Naive thymus-derived CD4-positive, alpha-beta T cell (primary cell): ENCODE measurements around the gene MLLT6. TPM values are rescaled to one million over a fixed set of nuclear protein-coding genes. Genes with fewer than 3 reads are reported as not detected.
A peak's percentile ranks its signal among the peaks of the same experiment; 100 is the strongest.

Experiments
- ATAC-seq: fragments of 150-1000 bp; cut with Tn5 transposase; 2 replicates; pipeline ENCODE4 v1.10.0; 2021; ENCODE audit warnings: mild to moderate bottlenecking, moderate library complexity
- CTCF ChIA-PET: fragments of 350-600 bp; sonication (Branson Sonifier 250); formaldehyde crosslinking; loops from one replicate; lab custom pipeline; 2021; ENCODE audit warnings: antibody characterized with exemption; lab: Charles Lee
- POLR2A ChIA-PET: fragments of 350-600 bp; sonication (Branson Sonifier 250); formaldehyde crosslinking; loops from one replicate; lab custom pipeline; 2021; ENCODE audit warnings: antibody characterized with exemption, inconsistent platforms; lab: Charles Lee
- DNase-seq, 9 donors: peaks; one replicate each; pipeline versions ENCODE4 v3.0.0 to v3.0.0-alpha.2; 2020 to 2022; ENCODE audit warnings: mixed read lengths in 1 of 9
- H3K27ac ChIP-seq: one replicate; pipeline ENCODE4 v1.7.0; 2013; ENCODE audit warnings: mild to moderate bottlenecking, low read depth, low read length, moderate library complexity
- H3K27me3 ChIP-seq, 2 donors: one replicate each; pipeline ENCODE4 v1.7.0; 2013; ENCODE audit warnings: low read length in 2 of 2, mild to moderate bottlenecking in 2 of 2, moderate library complexity in 2 of 2; ENCODE audit not compliant: control insufficient read depth in 2 of 2, insufficient read depth in 2 of 2
- H3K36me3 ChIP-seq, 3 experiments: 1 replicate in 2 of 3; 2 replicates in 1 of 3; pipeline ENCODE4 v1.7.0; 2013; ENCODE audit warnings: low read length in 3 of 3, mild to moderate bottlenecking in 3 of 3, moderate library complexity in 1 of 3; ENCODE audit not compliant: insufficient read depth in 3 of 3, control insufficient read depth in 2 of 3
- H3K4me1 ChIP-seq, 2 donors: one replicate each; pipeline ENCODE4 v1.7.0; 2013; ENCODE audit warnings: low read length in 2 of 2, mild to moderate bottlenecking in 2 of 2, moderate library complexity in 1 of 2; ENCODE audit not compliant: control insufficient read depth in 2 of 2, insufficient read depth in 2 of 2
- H3K4me3 ChIP-seq: 2 replicates; pipeline ENCODE4 v1.7.0; 2013; ENCODE audit warnings: mild to moderate bottlenecking, low read length
- H3K9me3 ChIP-seq, 3 experiments: 1 replicate in 2 of 3; 2 replicates in 1 of 3; pipeline ENCODE4 v1.7.0; 2013; ENCODE audit warnings: low read length in 3 of 3; ENCODE audit not compliant: control insufficient read depth in 2 of 3
- H3K27ac Mint-ChIP-seq, 9 donors: one replicate each; pipeline ENCODE4 v1.8.0; 2020 to 2022; ENCODE audit warnings: mixed read lengths in 9 of 9, mild to moderate bottlenecking in 8 of 9, moderate library complexity in 5 of 9, inconsistent platforms in 2 of 9
- H3K27me3 Mint-ChIP-seq, 5 donors: one replicate each; pipeline ENCODE4 v1.8.0; 2021 to 2022; ENCODE audit warnings: mixed read lengths in 5 of 5, mild to moderate bottlenecking in 1 of 5
- H3K36me3 Mint-ChIP-seq, 5 donors: one replicate each; pipeline ENCODE4 v1.8.0; 2020 to 2022; ENCODE audit warnings: mixed read lengths in 5 of 5, mild to moderate bottlenecking in 3 of 5, inconsistent platforms in 1 of 5
- H3K4me1 Mint-ChIP-seq, 7 donors: one replicate each; pipeline ENCODE4 v1.8.0; 2020 to 2022; ENCODE audit warnings: mixed read lengths in 7 of 7, mild to moderate bottlenecking in 3 of 7, inconsistent platforms in 1 of 7
- H3K4me3 Mint-ChIP-seq, 10 donors: one replicate each; pipeline ENCODE4 v1.8.0; 2020 to 2022; ENCODE audit warnings: mild to moderate bottlenecking in 10 of 10, mixed read lengths in 10 of 10, moderate library complexity in 6 of 10, inconsistent platforms in 2 of 10
- H3K9me3 Mint-ChIP-seq, 11 donors: one replicate each; pipeline ENCODE4 v1.8.0; 2020 to 2022; ENCODE audit warnings: mixed read lengths in 11 of 11, mild to moderate bottlenecking in 4 of 11, inconsistent platforms in 1 of 11, moderate library complexity in 1 of 11
- intact Hi-C, 2 donors: fragments of 100-400 bp; cut with micrococcal nuclease; formaldehyde crosslinking; loops; one replicate each; pipeline ENCODE4 v1.15.1; 2023
- polyA plus RNA-seq, 2 donors: library from polyadenylated mRNA; unstranded; fragments of 300-500 nt; fragmentation: Illumina TruSeq; gene quantifications; one replicate each; pipeline ENCODE4 v1.2.3, GENCODE V29; 2021
- total RNA-seq, 6 experiments: library from RNA in 5 of 6; stranded (reverse) in 5 of 6; gene quantifications; 1 replicate in 5 of 6; 2 replicates in 1 of 6; pipeline ENCODE4 v1.2.3 and lab custom pipeline; 2021 to 2026

The MLLT6 gene
- total and polyA plus RNA-seq, 7 experiments from 2014 or later, result 10.2 to 533 (median 353) TPM

DNA sequence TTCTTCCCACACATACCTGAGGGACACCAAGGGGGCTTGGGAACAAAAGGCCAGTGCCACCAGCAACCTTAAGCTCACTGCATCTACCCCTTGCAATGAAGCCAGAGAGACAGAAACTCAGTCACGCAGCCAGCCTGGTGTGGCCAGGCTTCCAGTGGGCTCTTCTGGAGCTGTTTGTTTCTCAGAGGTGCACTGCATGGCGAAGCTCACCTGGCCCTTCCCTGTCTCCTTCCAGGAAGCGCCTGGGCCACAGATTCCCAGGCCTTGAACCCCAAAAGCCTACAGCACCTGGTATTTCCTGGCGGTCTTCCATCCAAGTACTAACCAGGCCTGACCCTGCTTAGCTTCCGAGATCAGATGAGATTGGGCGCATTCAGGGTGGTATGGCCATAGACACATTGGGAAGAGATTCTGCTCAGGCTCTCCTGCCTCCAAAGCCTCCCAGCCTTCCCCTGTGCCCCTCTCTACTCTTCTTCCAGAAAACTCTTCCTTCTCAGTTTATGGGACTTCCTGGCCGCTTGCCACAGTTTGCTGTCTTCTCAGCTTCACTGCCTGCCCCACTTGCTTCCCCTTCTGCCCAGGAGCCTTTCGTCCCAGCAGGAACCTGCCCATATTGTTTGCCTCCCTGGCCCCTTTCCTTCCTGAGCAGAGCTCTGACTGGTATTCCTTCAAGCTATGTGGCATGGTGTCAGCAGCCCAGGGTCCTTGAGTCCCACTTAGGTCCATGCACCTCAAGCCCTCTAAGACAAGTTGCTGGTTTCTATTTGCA is 26.6 kb downstream of the MLLT6 start:
- Mint-ChIP-seq H3K9me3 (peaks cover 0 to 10% (median 0%) of the 10 kb centered on the region in 11 donors), H3K4me3 (peak overlapping the region; percentile 67 to 99 (median 95)), H3K27me3 (peaks cover 0 to 2% (median 0%) of the 10 kb centered on the region in 5 donors), H3K4me1 (peaks cover 40 to 80% (median 75%) of the 10 kb centered on the region in 7 donors), H3K27ac (peak overlapping the region; percentile 42 to 97 (median 90)), H3K36me3 (peaks cover 0 to 18% (median 0%) of the 10 kb centered on the region in 5 donors)
- Histone ChIP-seq H3K4me1 (peaks cover 44 to 48% of the 10 kb centered on the region in 2 donors), H3K27me3 (no peaks in the 10 kb centered on the region), H3K27ac (no peak overlapping the region), H3K36me3 (peaks cover 0 to 10% (median 0%) of the 10 kb centered on the region in 3 experiments), H3K4me3 (no peak overlapping the region), H3K9me3 (no peaks in the 10 kb centered on the region)
- intact Hi-C loops, result no loop called here
- ChIA-PET CTCF (interaction anchor here (1.0 to 2.3 kb wide), 7 partner anchors 21 to 221 kb away, joined by 3 to 19 read pairs (median 5); no protein-coding TSS in a partner anchor), POLR2A (interaction anchor here (0.6 to 3.1 kb wide), 12 partner anchors 12 to 202 kb away, joined by 3 to 18 read pairs (median 4); partner anchors contain the start of genes EPOP, MLLT6 and PSMB3)
- DNase-seq (no peak), ATAC-seq (no peak)

DNA sequence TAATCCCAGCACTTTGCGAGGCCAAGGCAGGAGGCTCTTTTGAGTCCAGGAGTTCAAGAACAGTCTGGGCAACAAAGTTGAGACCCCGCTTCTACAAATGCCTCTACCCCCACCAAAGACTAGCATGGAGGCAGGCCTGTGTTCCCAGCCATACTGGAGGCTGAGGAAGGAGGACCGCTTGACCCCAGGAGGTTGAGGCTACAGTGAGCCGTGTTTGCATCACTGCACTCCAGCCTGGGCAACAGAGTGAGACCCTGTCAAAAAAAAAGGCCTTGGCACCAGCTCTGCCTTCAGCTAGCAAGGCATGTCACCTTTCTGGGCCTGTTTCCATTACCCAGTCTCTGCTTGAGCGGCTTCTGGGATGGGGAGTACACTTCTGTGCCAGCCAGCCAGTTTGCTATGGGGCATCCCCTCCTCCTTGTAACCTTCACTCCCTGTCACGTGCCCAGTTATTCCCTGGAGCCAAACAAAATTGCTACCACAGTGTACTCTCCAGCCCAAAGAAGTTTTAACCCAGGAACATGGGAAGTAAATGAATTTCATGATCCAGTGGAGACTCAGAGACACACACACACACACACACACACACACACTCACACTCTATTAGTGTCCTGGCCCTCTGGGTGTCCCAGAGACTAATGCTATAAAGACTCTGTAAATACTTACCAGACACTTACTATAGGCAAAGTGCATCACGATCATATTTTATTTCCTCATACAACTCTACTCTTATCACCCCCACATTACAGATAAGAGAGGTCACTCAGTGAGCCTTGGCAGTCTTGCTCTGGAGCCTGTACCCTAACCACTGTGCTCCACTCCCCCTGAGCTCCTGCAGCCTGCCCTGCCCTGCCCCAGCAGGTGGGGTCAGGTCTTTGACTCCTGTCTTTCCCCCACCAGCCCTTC is 27.6 kb downstream of the MLLT6 start:
- POLR2A ChIA-PET, result interaction anchor here (1.4 to 3.1 kb wide), 6 partner anchors 13 to 56 kb away, joined by 4 to 18 read pairs (median 6); partner anchors contain the start of genes MLLT6 and PSMB3
- H3K36me3 Mint-ChIP-seq, result peaks cover 0 to 17% (median 0%) of the 10 kb centered on the region in 5 donors
- H3K4me1 Mint-ChIP-seq, result peaks cover 37 to 71% (median 67%) of the 10 kb centered on the region in 7 donors
- Histone ChIP-seq H3K4me1 (peaks cover 37 to 39% of the 10 kb centered on the region in 2 donors), H3K27ac (no peak overlapping the region), H3K4me3 (no peak overlapping the region), H3K27me3 (no peaks in the 10 kb centered on the region), H3K36me3 (peaks cover 0 to 10% (median 0%) of the 10 kb centered on the region in 3 experiments), H3K9me3 (no peaks in the 10 kb centered on the region)
- CTCF ChIA-PET, result interaction anchor here (5.7 kb wide), 1 partner anchor 55 kb away, joined by 78 read pairs; the partner anchor contains the start of gene EPOP
- peaks cover 0 to 2% (median 0%) of the 10 kb centered on the region in 5 donors for H3K27me3 Mint-ChIP-seq
- peaks cover 0 to 10% (median 0%) of the 10 kb centered on the region in 11 donors for H3K9me3 Mint-ChIP-seq
- H3K27ac Mint-ChIP-seq, result peak overlapping the region; percentile 42 to 97 (median 90)
- intact Hi-C loops, result no loop called here
- ATAC-seq (no peak), DNase-seq (no peak)
- H3K4me3 Mint-ChIP-seq, result peak overlapping the region; percentile 11 to 99 (median 92)

DNA sequence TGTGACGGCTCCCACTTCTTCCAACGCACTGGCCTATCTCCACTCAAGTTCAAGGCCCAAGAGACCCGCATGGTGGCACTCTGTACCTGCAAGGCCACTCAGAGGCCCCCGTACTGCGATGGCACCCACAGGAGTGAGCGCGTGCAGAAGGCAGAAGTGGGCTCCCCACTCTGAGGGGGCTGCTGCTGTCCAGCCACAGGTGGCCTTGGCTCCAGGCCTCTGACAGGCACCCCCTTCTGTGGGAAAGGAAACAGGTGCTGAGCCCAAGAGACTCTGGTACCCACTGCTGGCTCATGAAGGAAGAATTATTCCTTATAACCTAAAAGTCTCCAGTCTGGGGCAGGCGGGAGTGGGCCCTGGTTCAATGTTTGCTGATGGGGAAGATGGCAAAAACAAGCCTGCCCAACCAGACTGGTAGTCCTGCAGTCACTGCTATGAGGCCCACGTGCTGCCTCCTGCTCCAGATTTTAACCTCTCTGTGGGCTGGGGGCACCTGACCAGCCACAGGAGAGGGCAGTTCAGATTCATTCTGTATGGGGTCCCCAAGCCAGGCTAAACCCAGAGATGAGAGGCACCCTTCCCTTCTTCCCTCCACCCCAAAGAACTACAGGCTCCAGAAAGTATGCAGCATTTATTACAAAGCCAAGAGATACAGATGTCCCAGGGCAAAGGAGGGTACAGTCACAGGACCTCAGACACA is 28.4 kb downstream of the MLLT6 start:
- intact Hi-C loops, result no loop called here
- peaks cover 0 to 2% (median 0%) of the 10 kb centered on the region in 5 donors for H3K27me3 Mint-ChIP-seq
- H3K4me1 ChIP-seq, result peaks cover 29 to 31% of the 10 kb centered on the region in 2 donors

DNA sequence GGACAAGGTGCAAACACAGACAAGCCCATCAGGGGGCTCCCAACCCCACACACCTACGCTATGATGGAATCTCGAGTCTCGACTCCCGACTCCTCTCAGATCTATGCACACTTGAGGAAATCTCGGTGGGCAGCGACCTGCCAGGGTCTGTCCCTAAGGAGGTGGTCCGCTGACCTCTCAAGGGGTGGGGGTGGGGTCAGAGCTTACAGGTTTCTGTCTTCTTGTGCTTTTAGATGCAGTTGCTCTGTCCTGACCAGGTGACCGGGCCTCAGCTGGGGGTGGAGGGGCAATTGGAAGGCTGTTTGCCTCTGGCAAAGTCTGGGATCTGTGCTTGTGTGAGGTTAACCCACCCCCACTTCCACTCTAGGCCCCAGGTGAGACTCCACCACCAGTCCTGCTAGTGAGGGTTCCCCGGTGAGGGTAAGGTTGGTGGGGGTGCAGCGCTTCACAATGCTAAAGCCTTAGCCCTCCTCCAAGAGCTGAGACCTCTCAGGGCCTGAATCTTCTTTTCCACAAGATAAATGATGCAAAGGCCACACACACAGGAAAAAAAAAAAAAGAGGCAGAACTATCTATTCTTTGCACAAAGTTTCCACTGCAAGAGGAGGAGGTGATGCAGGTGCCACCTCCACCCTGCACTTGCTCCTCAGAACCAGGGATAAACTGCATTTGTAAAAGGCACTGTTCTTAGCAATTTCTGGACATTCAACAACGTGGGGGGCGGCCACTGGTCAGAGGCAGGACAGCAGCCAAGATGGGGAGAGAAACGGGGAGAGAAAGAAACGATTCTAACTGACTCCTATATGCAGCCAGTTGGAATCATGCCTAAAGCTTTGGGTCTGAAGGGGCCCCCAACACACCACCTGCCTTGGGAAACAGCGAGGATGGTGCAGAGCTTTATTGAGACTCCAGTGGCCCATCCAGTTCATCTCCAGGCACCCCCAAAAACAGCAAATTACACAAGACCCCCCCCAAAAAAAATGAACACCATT is 29.2 kb downstream of the MLLT6 start:
- Histone ChIP-seq H3K4me1 (peaks cover 20 to 22% of the 10 kb centered on the region in 2 donors), H3K27ac (no peak overlapping the region), H3K9me3 (no peaks in the 10 kb centered on the region), H3K4me3 (no peak overlapping the region), H3K27me3 (no peaks in the 10 kb centered on the region), H3K36me3 (peaks cover 0 to 10% (median 0%) of the 10 kb centered on the region in 3 experiments)
- peak overlapping the region in 1 of 10 donors; percentile 44 for H3K4me3 Mint-ChIP-seq
- H3K9me3 Mint-ChIP-seq, result peaks cover 0 to 8% (median 0%) of the 10 kb centered on the region in 11 donors
- no peak for ATAC-seq
- H3K27me3 Mint-ChIP-seq, result peaks cover 0 to 2% (median 0%) of the 10 kb centered on the region in 5 donors
- intact Hi-C loops, result loop anchor here in 1 of 2 donors (1.0 kb wide), 1 partner anchor 18 kb away; the partner anchor contains the start of gene PSMB3
- H3K4me1 Mint-ChIP-seq, result peaks cover 26 to 54% (median 50%) of the 10 kb centered on the region in 7 donors
- H3K36me3 Mint-ChIP-seq, result peaks cover 0 to 6% (median 0%) of the 10 kb centered on the region in 5 donors
- POLR2A ChIA-PET, result interaction anchor here (1.5 to 2.6 kb wide), 5 partner anchors 28 to 62 kb away, joined by 3 to 11 read pairs (median 6); partner anchors contain the start of gene MLLT6
- H3K27ac Mint-ChIP-seq, result peak overlapping the region in 7 of 9 donors; percentile 4 to 89 (median 43)
- CTCF ChIA-PET, result interaction anchor here (0.6 to 5.7 kb wide), 19 partner anchors 9 to 387 kb away, joined by 3 to 78 read pairs (median 4); partner anchors contain the start of gene EPOP
- DNase-seq, result peak in 3 of 9 donors; percentile 34 to 37 (median 36)

More for the DNA sequence above, 28.4 kb downstream of the MLLT6 start:
- Histone ChIP-seq H3K27me3 (no peaks in the 10 kb centered on the region), H3K4me3 (no peak overlapping the region), H3K27ac (no peak overlapping the region), H3K36me3 (peaks cover 0 to 10% (median 0%) of the 10 kb centered on the region in 3 experiments), H3K9me3 (no peaks in the 10 kb centered on the region)
- H3K4me1 Mint-ChIP-seq, result peaks cover 29 to 63% (median 59%) of the 10 kb centered on the region in 7 donors
- H3K36me3 Mint-ChIP-seq, result peaks cover 0 to 9% (median 0%) of the 10 kb centered on the region in 5 donors
- ATAC-seq (no peak), DNase-seq (no peak)
- peak overlapping the region in 2 of 10 donors; percentile 3 to 55 for H3K4me3 Mint-ChIP-seq
- H3K27ac Mint-ChIP-seq, result peak overlapping the region in 7 of 9 donors; percentile 30 to 93 (median 76)
- ChIA-PET POLR2A (interaction anchor here (1.5 to 2.6 kb wide), 3 partner anchors 27 to 57 kb away, joined by 5 to 11 read pairs (median 6); partner anchors contain the start of gene MLLT6), CTCF (interaction anchor here (1.3 to 5.7 kb wide), 4 partner anchors 17 to 67 kb away, joined by 3 to 78 read pairs (median 5); partner anchors contain the start of gene EPOP)
- H3K9me3 Mint-ChIP-seq, result peaks cover 0 to 10% (median 0%) of the 10 kb centered on the region in 11 donors
